ENCODE data around the gene PRRT2. TPM values are rescaled to one million over a fixed set of nuclear protein-coding genes. Genes with fewer than 3 reads are reported as not detected.

The PRRT2 gene
- total RNA-seq, 2 experiments from 2014 or later, result 2.2 to 2.3 TPM

DNA sequence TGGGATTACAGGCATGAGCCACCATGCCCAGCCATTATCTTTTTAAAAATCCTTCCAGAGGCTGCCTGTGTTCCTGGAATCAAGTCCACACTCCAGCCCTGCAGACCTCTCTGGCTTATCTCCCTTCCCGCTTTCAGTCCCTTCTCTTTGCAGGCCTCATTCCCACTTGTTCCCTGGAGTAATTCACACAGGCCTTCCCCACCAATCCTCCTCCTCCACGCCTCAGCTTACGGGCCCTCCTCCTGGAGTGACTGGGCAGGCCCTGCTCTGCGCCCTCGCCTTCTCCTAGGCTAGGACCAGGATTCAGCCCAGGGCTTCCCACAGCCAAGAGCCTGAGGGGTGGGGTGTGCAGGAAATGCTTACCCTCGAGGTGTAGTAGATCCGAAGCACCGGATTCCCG, 48.2 kb downstream of the PRRT2 start:
- H3K27ac Mint-ChIP-seq, result peak overlapping the region; percentile 40
- no peak for TF ChIP-seq CTCF (IDR thresholded peaks at IDR 0.05)

DNA sequence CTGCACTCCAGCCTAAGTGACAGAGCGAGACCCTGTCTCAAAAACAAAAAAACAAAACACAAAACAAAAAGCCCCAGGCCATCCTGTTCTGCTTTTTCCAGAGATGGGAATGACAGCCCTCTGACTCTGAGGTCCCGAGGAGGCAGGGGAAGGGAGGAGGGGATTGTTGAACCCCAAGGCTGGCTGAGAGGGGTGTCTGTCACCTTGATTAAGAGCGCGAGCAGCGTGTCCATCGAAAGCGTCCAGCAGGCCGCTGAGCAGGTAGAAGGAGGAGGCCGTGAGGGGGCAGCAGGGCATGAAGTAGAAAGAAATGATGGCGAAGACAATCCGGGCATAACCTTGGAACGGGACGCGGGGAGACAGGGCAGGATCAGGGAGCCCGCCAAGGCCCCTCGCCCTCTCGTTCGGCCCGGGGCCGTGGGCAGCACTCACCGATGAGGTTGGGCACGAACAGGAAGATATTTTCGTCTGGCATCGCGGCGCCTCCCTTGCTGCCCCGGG, 50.4 kb downstream of the PRRT2 start:
- Histone ChIP-seq H3K27me3 (ENCODE audit: control insufficient read depth in 1 of 2, insufficient read depth in 2 of 2, low read length in 2 of 2) (no peaks in the 10 kb centered on the region), H3K9me3 (ENCODE audit: control insufficient read depth in 1 of 2, insufficient read depth in 1 of 2, low read length in 2 of 2) (peaks cover 0 to 5% of the 10 kb centered on the region in 2 experiments), H3K4me1 (ENCODE audit: insufficient read depth, low read length) (peaks cover 30% of the 10 kb centered on the region), H3K36me3 (ENCODE audit: insufficient read depth, low read length) (peaks cover 34% of the 10 kb centered on the region), H3K27ac (ENCODE audit: low read depth in 1 of 2, low read length in 2 of 2) (peak overlapping the region in 1 of 2 donors; percentile 87), H3K4me3 (ENCODE audit: low read length) (peak overlapping the region; percentile 76)
- no peak for DNase-seq
- POLR2A ChIA-PET, result interaction anchor here (1.0 to 2.5 kb wide), 10 partner anchors 14 to 110 kb away, joined by 3 to 16 read pairs (median 7); partner anchors contain the start of genes KCTD13, KIF22, MAZ and MVP
- intact Hi-C loops (cut with DNase I, micrococcal nuclease), result loop anchor here (2.0 to 5.0 kb wide), 3 partner anchors 35 to 135 kb away; partner anchors contain the start of genes HIRIP3 (in 1 of the 2) and INO80E (in 1 of the 2)
- H3K36me3 Mint-ChIP-seq (ENCODE audit: low read depth), result peaks cover 46% of the 10 kb centered on the region
- H3K4me3 Mint-ChIP-seq, result peak overlapping the region; percentile 95
- TF ChIP-seq CTCF (IDR thresholded peaks at IDR 0.05), result no peak
- H3K9me3 Mint-ChIP-seq, result no peaks in the 10 kb centered on the region
- H3K27me3 Mint-ChIP-seq, result no peaks in the 10 kb centered on the region
- no peak for ATAC-seq (ENCODE audit: poor library complexity)
- CTCF ChIA-PET, result interaction anchor here (1.0 to 2.3 kb wide), 7 partner anchors 14 to 162 kb away, joined by 3 to 11 read pairs (median 3); partner anchors contain the start of gene PAGR1
- H3K27ac Mint-ChIP-seq, result peak overlapping the region; percentile 95
- peaks cover 22% of the 10 kb centered on the region for H3K4me1 Mint-ChIP-seq (ENCODE audit: low read depth)

More for the DNA sequence above, 48.2 kb downstream of the PRRT2 start:
- no peaks in the 10 kb centered on the region for H3K27me3 Mint-ChIP-seq
- H3K4me1 Mint-ChIP-seq (ENCODE audit: low read depth), result peaks cover 22% of the 10 kb centered on the region
- Histone ChIP-seq H3K9me3 (ENCODE audit: control insufficient read depth in 1 of 2, insufficient read depth in 1 of 2, low read length in 2 of 2) (peaks cover 0 to 5% of the 10 kb centered on the region in 2 experiments), H3K4me3 (ENCODE audit: low read length) (no peak overlapping the region), H3K4me1 (ENCODE audit: insufficient read depth, low read length) (peaks cover 30% of the 10 kb centered on the region), H3K27ac (ENCODE audit: low read depth in 1 of 2, low read length in 2 of 2) (no peak overlapping the region), H3K27me3 (ENCODE audit: control insufficient read depth in 1 of 2, insufficient read depth in 2 of 2, low read length in 2 of 2) (no peaks in the 10 kb centered on the region), H3K36me3 (ENCODE audit: insufficient read depth, low read length) (peaks cover 34% of the 10 kb centered on the region)
- no peaks in the 10 kb centered on the region for H3K9me3 Mint-ChIP-seq
- DNase-seq (no peak), ATAC-seq (ENCODE audit: poor library complexity) (no peak)
- ChIA-PET POLR2A (no interaction called here), CTCF (interaction anchor here (1.0 kb wide), 1 partner anchor 54 kb away, joined by 3 read pairs; the partner anchor contains the start of gene MAZ)
- peaks cover 50% of the 10 kb centered on the region for H3K36me3 Mint-ChIP-seq (ENCODE audit: low read depth)
- intact Hi-C loops (cut with DNase I, micrococcal nuclease), result loop anchor here in 1 of 2 experiments (5.0 kb wide), 2 partner anchors 33 to 137 kb away; partner anchors contain the start of genes HIRIP3 and INO80E
- H3K4me3 Mint-ChIP-seq, result peak overlapping the region; percentile 95

DNA sequence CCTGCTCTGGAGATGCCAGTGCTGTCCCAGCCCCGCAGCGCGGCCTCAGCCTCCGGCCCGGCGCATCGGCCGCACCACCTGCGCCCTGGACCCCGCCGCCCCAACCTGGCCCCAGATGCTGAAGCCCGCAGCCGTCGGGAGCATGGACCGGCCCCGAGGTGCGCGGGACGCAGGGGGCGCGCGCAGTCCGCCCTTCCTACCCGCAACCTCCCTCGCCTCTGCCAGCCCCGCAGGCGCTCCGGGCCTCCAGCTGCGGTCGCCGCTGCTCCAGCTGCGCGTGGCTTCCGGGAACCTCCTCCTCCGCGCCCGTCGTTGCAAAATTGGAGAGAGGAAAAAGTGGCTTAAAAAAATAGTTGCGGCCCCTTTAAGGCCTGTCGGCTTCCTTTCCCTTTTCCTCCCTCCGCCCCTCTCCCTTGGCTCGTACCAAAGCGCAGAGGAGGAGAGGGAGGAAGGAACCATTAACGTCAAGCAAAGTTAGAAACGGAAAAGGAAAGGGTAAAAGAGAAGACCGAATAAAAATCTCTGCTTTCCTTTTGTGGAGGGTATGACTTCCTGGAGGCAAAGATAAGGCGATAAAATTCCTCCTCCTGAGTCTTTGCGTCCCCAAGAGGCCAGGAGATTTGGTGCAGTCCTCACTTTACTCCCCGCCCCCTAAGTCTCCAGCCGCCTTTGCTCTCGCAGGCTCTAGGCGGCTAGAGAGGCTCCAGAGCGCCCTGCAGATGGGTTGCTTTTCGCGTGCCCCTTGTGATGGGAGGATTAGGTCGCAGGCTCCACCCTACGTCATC, 51.1 kb downstream of the PRRT2 start, which contains the start of gene CDIPT:
Gene CDIPT, minus strand, starts transcription at position 343 of the 785 bp plus-strand sequence. CDS start 369 bp downstream, outside the sequence.
- intact Hi-C loops (cut with DNase I, micrococcal nuclease), result loop anchor here (1.0 to 5.0 kb wide), 8 partner anchors 36 to 795 kb away; partner anchors contain the start of genes INO80E (in 2 of the 2), FBRS (in 1 of the 2), HIRIP3 (in 1 of the 2) and PAGR1 (in 1 of the 2)

More for the DNA sequence above, 51.1 kb downstream of the PRRT2 start, which contains the start of gene CDIPT:
- Mint-ChIP-seq H3K4me1 (ENCODE audit: low read depth) (peaks cover 22% of the 10 kb centered on the region), H3K4me3 (peak within 1 kb of the TSS; percentile 95), H3K27me3 (no peaks in the 10 kb centered on the region), H3K9me3 (no peaks in the 10 kb centered on the region), H3K27ac (peak within 1 kb of the TSS; percentile 95), H3K36me3 (ENCODE audit: low read depth) (peaks cover 45% of the 10 kb centered on the region)
- H3K9me3 ChIP-seq (ENCODE audit: control insufficient read depth in 1 of 2, insufficient read depth in 1 of 2, low read length in 2 of 2), result peaks cover 0 to 5% of the 10 kb centered on the region in 2 experiments
- peak; percentile 70 for TF ChIP-seq CTCF (IDR thresholded peaks at IDR 0.05)
- ChIA-PET CTCF (interaction anchor here (0.6 to 2.3 kb wide), 10 partner anchors 14 to 162 kb away, joined by 3 to 11 read pairs (median 4); partner anchors contain the start of genes KIF22 and PAGR1), POLR2A (interaction anchor here (0.8 to 2.5 kb wide), 15 partner anchors 14 to 161 kb away, joined by 3 to 16 read pairs (median 6); partner anchors contain the start of genes ASPHD1, KCTD13, KIF22 and MAZ)
- H3K4me1 ChIP-seq (ENCODE audit: insufficient read depth, low read length), result peaks cover 30% of the 10 kb centered on the region
- peak within 1 kb of the TSS; percentile 87 to 97 for H3K27ac ChIP-seq (ENCODE audit: low read depth in 1 of 2, low read length in 2 of 2)
- peak; percentile 85 to 98 (median 90) for DNase-seq
- ATAC-seq (ENCODE audit: poor library complexity), result peak; percentile 96
- H3K4me3 ChIP-seq (ENCODE audit: low read length), result peak within 1 kb of the TSS; percentile 76
- H3K36me3 ChIP-seq (ENCODE audit: insufficient read depth, low read length), result peaks cover 34% of the 10 kb centered on the region
- H3K27me3 ChIP-seq (ENCODE audit: control insufficient read depth in 1 of 2, insufficient read depth in 2 of 2, low read length in 2 of 2), result no peaks in the 10 kb centered on the region
